HG03175 (cell line): Measurements from ENCODE around the gene IGSF5.
"Not testable (repeated sequence)": the region's sequence is repeated elsewhere in the genome, so short reads cannot be mapped to it uniquely, and the experiment has no call there.

ENCODE experiments used
- ATAC-seq: cut with Tn5 transposase; IDR thresholded peaks from one replicate; pipeline ENCODE4 v1.9.1; 2021; ENCODE audit warnings: mild to moderate bottlenecking, moderate library complexity; ENCODE audit not compliant: unreplicated experiment

IGSF5 gene

GRCh38 chr21:39744883-39745282 lies at the start of gene IGSF5:
Gene IGSF5, plus strand, starts transcription at chr21:39745183. Its CDS starts 327 bp downstream, at chr21:39745510.
- not testable (repeated sequence) for ATAC-seq

DNA sequence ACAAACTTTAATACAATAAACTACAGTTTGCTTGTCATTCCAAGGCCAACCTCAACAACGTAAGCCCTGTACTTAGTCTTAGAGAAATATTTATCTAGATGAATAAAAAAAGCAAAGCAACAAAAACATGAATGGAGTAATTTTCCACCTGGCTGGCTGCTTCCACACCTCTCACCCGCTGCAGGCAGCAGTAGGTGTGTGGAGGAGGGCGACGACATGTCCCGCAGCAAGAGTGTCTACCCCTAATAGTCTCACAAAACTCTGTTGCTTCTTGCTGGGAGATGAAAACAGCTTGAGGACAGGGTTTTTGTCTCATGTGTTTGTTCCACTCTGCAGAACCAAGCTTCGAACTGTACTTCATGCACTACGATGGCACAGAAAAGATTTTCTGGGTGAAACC lies 48.8 kb upstream of the IGSF5 start:
- no peak for ATAC-seq

- ATAC-seq = no peak
Observed at GRCh38 chr21:39696618-39697017, 48.4 kb upstream of the IGSF5 start.

DNA sequence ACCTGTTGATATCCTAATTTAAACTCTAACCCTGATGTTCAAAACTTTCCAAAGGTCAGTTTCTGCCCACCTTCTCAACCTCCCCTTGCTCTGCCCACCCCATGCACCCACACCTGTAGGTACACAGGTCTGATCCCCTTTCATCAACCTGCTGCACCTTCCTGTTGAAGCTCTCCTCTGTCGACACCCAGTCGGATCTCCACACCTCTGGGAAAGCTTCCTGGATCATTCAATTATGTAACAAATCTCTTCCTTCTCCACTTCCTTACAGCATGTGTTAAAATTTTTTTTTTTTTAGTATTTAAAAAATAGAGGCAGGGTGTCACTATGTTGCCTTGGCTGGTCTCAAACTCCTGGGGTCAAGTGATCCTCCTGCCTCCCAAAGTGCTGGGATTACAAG lies 44.7 kb upstream of the IGSF5 start:
- ATAC-seq = no peak

DNA sequence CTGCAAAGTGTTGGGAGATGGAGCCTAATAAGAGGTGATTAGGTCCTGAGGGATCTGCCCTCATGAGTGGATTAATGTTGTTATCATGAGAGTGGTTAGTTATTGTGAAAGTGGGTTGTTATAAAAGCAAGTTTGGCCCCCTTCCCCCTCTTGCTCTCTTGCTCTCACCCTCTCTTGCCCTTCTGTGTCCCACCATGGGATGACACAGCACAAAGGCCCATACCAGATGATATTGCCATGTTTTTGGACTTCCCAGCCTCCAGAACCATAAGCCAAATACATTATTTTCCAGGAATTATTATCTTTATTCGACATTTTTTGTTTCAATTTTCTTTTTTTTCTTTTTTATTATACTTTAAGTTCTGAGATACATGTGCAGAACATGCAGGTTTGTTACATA lies 41.4 kb upstream of the IGSF5 start:
- ATAC-seq = no peak

DNA sequence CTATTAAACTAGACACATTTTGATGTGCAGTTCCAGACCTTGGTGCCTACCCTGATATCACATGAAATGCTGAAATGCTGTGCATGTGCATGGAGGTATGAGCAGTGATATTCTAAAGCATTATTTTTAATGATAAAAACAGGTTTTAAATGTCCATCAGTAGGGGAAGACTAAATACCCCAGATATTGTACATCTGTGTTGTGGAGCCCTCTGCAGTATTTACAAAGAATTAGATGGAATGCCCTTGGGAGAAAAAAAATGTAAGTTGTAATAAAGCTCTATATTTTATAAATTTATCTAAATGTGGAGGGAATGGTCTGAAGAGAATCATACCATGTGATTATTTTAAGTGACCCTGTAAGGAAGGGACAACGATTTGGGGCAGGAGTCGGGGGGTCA lies 39.1 kb upstream of the IGSF5 start:
- no peak for ATAC-seq

GRCh38 chr21:39707316-39707715 lies 37.7 kb upstream of the IGSF5 start:
- no peak for ATAC-seq

GRCh38 chr21:39710866-39711265 lies 34.1 kb upstream of the IGSF5 start:
- no peak for ATAC-seq

- ATAC-seq = no peak
Observed at GRCh38 chr21:39712273-39712672, 32.7 kb upstream of the IGSF5 start.

DNA sequence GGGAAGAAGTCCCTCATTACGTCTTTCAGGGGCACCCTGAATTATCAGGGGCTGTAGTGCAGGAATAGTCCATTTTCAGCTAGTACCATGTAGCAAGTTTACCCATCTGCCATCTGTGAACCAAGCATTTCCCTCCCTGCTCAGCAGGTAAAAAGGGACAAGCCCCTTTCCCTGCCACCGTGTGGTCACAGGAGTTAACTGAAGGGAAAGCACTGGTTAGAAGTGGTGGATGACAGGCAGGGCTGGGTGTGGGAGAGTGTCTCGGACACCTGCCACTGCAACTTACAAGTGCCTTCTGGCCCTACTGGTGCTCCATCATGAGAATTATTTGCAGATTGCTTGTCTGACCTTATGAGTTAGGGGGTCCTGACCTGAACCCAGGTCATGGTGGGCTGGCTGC lies 32.0 kb upstream of the IGSF5 start:
- no peak for ATAC-seq

DNA sequence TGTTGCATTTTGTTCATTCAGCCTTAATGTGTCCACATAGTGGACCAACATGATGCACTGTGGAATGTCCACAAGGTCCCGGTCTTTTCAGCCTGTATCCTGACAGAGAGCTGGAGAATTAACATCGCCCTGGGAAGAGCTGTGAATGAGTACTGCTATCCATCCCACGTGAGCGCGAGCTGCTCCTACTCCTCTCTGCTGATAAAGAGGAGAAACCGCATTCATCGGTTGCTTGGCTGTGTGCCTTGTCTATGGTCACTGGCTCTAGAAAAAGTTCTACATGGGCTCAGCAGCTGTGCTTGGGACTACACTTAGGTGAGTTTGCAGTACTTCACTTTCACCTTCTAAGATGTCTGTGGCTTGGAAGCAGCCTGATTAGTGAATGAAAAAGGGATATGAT lies 31.1 kb upstream of the IGSF5 start:
- ATAC-seq = no peak

DNA sequence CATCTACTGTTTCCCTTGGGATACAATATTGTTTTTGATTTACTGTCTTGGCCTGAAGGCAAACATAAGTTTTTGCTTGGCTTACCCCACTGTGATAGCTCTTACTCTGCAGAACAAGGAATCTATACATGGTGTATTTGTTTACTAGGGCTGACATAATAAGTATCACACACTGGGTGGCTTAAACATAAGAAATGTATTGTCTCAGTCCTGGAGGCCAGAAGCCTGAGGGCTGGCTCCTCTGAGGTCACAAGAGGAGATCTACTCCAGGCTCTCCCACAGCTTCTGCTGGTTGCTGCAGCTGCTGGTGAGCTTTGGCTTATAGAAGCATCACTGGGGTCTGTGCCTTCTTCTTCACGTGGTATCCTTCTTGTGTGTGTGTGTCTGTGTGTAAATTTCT lies 30.7 kb upstream of the IGSF5 start:
- no peak for ATAC-seq

- ATAC-seq = no peak
Observed at GRCh38 chr21:39715804-39716397, 29.1 kb upstream of the IGSF5 start.

DNA sequence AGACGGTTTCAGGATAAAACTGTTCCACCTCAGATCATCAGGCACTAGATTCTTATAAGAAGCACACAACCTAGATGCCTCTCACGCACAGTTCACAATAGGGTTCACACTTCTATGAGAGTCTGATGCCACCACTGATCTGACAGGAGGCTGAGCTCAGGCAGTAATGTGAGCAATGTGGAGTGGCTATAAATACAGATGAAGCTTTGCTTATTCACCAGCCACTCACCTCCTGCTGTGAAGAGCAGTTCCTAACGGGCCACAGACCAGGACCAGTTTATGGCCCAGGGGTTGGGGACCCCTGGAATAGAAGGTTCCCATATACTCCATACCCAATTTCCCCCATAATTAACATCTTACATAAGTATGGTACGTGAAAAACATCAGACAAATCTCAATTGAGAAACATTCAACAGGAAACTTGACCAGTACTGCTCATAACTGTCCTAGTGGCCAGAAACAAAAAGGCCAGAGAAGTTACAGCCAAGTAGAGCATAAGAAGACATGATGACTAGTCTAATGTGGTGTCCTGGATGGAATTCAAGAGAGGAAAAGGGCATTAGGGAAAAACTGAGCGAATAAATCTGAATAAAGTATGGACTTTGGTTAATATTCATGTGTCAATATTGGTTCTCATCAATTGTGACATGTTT lies 24.7 kb upstream of the IGSF5 start:
- ATAC-seq = no peak

GRCh38 chr21:39721885-39722284 lies 23.1 kb upstream of the IGSF5 start:
- ATAC-seq = no peak

- no peak for ATAC-seq
Observed at GRCh38 chr21:39724944-39725343, 20.0 kb upstream of the IGSF5 start.

- no peak for ATAC-seq
Observed at GRCh38 chr21:39726133-39726532, 18.9 kb upstream of the IGSF5 start.

DNA sequence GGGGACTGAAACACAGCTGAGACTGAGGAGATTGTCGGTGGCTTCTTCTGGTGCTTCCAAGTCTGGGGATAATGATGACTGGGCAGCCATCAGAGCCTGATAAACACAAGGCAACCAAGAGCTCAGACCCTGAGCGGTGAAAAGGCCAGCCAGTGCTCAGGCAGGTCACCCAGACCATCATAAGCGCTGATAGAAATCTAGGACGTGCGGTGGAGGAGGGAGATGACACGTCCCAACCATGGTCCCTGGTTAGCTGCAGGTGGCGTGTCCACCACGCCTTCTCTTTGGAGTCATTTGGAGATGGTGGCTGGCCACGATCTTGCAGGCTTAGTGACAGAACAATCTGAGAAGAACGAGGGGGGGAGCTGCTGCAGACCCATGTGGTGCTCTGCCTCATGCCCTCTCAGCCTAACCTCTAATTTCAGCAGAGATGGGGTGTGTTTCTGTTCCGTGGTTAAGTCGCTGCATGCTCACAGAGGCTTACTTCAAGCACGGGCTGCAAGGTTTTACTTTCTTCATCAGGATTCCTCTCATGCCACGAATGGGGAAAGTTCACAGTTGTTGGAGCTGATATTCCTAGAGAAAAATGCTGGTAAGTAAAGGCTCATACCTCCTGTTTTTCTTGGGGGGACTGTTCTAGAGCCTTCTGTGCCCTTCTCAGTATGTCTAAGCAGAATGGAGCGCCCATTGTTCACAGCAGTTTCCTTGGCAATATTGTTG lies 17.4 kb upstream of the IGSF5 start:
- ATAC-seq = no peak

GRCh38 chr21:39728341-39728740 lies 16.6 kb upstream of the IGSF5 start:
- no peak for ATAC-seq

GRCh38 chr21:39730418-39731157 lies 14.4 kb upstream of the IGSF5 start:
- ATAC-seq = no peak

DNA sequence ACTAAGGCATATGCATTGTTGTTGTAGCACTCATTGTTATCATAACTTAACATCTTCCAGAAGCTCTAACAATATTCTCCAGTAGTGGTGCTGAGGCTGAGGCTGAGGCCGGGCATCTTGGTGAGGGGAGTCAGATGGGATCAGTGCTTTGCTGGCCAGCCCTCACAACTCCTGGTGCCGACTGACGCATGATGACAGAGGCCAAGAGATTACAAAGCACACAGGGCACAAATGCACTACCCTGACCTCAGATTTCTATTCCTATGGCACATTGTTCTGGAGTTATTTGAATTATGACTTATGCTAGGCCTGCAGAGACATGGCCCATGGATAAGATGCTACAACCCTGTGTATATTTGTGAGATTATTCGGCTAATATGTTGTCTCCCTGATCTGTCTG lies 8.3 kb upstream of the IGSF5 start:
- ATAC-seq = no peak
